ENCODE results near the gene FOXS1. TPM values are rescaled to one million over a fixed set of nuclear protein-coding genes. Genes with fewer than 3 reads are reported as not detected.
"Not testable (repeated sequence)": the region's sequence is repeated elsewhere in the genome, so short reads cannot be mapped to it uniquely, and the experiment has no call there.

FOXS1 gene
- polyA plus RNA-seq, 3 donors from 2014 or later = not detected

GRCh38 chr20:31818376-31818908 is 27.0 kb downstream of the FOXS1 start:
- Mint-ChIP-seq H3K27ac (no peak overlapping the region), H3K36me3 (no peaks in the 10 kb centered on the region), H3K27me3 (ENCODE audit: low read depth in 3 of 3) (peaks cover 2 to 5% (median 4%) of the 10 kb centered on the region in 3 donors), H3K4me3 (no peak overlapping the region), H3K9me3 (no peaks in the 10 kb centered on the region), H3K4me1 (no peaks in the 10 kb centered on the region)
- DNase-seq = no peak

GRCh38 chr20:31817461-31817860 is 27.9 kb downstream of the FOXS1 start:
- H3K36me3 Mint-ChIP-seq = no peaks in the 10 kb centered on the region
- no peaks in the 10 kb centered on the region for H3K4me1 Mint-ChIP-seq
- no peak overlapping the region for H3K4me3 Mint-ChIP-seq
- no peak overlapping the region for H3K27ac Mint-ChIP-seq
- DNase-seq = no peak
- H3K9me3 Mint-ChIP-seq = no peaks in the 10 kb centered on the region
- H3K27me3 Mint-ChIP-seq (ENCODE audit: low read depth in 3 of 3) = peaks cover 0 to 5% (median 2%) of the 10 kb centered on the region in 3 donors

- peaks cover 0 to 4% (median 2%) of the 10 kb centered on the region in 3 donors for H3K27me3 Mint-ChIP-seq (ENCODE audit: low read depth in 3 of 3)
- DNase-seq = no peak
- no peaks in the 10 kb centered on the region for H3K9me3 Mint-ChIP-seq
- no peaks in the 10 kb centered on the region for H3K36me3 Mint-ChIP-seq
- no peak overlapping the region for H3K27ac Mint-ChIP-seq
- no peaks in the 10 kb centered on the region for H3K4me1 Mint-ChIP-seq
- no peak overlapping the region for H3K4me3 Mint-ChIP-seq
Observed at GRCh38 chr20:31816221-31816620, 29.2 kb downstream of the FOXS1 start.

DNA sequence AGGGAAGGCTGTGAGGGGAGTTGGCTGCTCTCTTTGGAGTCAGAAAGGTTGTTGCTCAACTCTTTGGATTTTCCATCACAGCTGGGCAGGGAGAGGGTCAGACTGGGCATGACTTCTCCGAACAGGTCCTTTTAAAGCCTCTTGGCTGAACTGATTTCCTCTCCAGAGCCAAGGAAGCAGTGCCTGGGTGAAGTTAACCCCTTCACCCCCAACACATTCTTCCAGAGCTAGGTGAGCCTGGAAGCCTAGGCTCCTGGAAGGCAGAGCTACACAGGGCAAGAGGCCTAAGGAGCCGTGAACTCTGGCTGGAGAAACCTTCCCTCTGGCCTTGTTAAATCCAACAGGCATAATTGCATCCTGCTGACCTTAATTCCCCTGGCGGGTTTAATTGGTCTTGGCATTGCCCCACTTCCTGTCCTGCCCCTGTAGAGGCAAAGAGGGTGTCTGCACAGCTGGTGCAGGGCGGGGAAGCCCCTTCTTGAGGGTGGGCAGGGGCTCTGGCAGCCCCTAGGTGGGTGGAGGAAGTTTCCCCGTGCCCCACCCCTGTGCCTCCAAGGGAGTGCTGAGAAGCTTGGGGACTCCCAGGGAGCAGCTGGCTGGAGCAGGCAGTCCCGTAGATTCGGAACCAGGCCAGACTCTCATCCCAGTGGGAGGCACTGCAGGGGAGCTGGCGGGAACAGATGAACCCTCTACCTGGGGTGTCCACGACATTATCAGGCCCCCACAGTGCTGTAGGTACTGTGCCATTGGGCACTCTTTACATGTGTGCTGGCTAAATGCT is 29.8 kb downstream of the FOXS1 start:
- Mint-ChIP-seq H3K4me1 (no peaks in the 10 kb centered on the region), H3K4me3 (no peak overlapping the region), H3K27ac (no peak overlapping the region), H3K27me3 (ENCODE audit: low read depth in 3 of 3) (peaks cover 0 to 4% (median under 1%) of the 10 kb centered on the region in 3 donors), H3K9me3 (no peaks in the 10 kb centered on the region), H3K36me3 (no peaks in the 10 kb centered on the region)
- DNase-seq = no peak

DNA sequence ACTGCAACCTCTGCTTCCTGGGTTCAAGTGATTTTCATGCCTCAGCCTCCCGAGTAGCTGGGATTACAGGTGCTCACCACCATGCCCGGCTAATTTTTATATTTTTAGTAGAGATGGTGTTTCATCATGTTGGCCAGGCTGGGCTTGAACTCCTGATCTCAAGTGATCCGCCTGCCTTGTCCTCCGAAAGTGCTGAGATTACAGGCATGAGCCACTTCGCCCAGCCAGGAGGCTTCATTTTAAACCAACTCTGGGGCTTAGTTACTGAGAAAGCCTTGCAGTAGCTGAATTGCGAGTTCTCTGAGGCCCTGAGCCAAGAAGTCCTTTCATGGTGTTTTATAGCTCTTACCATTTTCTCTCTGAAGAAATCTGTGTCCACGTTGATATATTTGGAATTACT is 31.3 kb downstream of the FOXS1 start:
- not testable (repeated sequence) for H3K9me3 Mint-ChIP-seq; H3K4me3 Mint-ChIP-seq; H3K4me1 Mint-ChIP-seq; H3K36me3 Mint-ChIP-seq; H3K27ac Mint-ChIP-seq; DNase-seq; H3K27me3 Mint-ChIP-seq (ENCODE audit: low read depth in 3 of 3)

DNA sequence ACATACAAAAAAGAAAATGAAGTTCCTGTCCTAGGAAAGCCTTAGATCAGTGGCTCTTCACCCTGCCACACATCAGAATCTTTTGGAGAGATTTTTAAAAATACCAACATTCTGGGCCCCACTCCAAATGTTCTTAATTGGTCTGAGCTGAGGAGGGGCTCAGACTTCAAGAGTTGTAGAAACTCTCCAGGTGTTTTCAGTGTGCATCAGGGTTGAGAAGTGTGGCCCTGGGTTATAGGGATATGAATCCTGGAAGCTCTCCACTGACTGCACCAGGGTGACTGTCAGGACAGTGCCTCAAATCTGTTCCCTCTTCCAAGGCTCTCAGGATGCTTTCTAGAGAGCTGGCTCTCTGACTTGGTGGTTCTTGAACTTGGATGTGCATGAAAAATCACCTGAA is 31.8 kb downstream of the FOXS1 start:
- Mint-ChIP-seq H3K36me3 (no peaks in the 10 kb centered on the region), H3K4me1 (no peaks in the 10 kb centered on the region), H3K27me3 (ENCODE audit: low read depth in 3 of 3) (peaks cover 1 to 4% (median 2%) of the 10 kb centered on the region in 3 donors), H3K9me3 (no peaks in the 10 kb centered on the region), H3K4me3 (no peak overlapping the region), H3K27ac (no peak overlapping the region)
- DNase-seq = no peak

DNA sequence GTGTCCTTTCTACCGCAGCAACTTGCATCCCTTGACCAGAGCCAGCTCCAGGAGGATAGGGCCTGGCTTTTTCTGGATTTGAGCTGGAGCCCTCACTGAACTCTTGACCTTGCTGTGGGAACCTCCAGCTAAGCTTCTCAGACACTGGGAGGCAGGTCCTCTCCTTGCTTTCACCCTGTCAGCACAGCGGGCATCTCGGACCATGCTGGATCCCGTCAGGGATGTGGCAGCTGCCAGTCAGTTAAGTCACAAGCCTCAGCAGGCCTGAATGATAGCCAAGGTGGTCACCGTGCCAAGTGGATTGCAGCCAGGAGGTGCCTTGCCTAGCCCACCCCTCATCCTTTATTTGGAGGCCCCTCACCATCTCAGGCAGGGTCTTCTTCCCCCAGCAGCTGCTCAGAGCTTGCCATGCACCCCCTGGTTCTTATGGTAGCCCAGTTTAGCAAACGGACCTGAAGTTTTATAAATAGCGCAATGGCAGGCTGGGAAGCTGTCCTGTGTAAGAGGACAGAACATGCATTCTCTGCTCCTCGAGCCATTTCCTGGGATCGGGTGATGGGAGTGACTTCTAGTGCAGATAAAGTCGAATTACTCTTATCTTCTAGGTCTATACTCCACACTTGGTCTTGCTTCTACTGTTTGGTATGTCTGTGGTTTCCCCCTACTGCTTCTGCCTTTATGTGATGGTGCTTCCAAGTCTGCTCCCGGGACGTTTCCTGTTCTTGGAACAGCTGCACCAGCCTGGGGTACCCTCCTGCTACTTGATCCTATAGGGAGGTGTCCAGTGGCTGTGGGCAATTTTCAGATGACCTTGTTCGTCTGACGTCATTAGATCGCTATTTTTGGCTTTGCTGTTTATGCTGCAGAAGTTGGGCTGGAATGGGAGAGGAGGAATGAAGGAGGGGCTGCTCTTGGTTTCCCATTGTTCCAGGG is 33.3 kb downstream of the FOXS1 start:
- H3K27ac Mint-ChIP-seq = no peak overlapping the region
- H3K27me3 Mint-ChIP-seq (ENCODE audit: low read depth in 3 of 3) = peaks cover 1 to 2% (median 2%) of the 10 kb centered on the region in 3 donors
- no peak overlapping the region for H3K4me3 Mint-ChIP-seq

GRCh38 chr20:31811198-31811597 is 34.2 kb downstream of the FOXS1 start:
- peaks cover 1 to 2% (median 2%) of the 10 kb centered on the region in 3 donors for H3K27me3 Mint-ChIP-seq (ENCODE audit: low read depth in 3 of 3)
- no peak overlapping the region for H3K27ac Mint-ChIP-seq
- no peaks in the 10 kb centered on the region for H3K36me3 Mint-ChIP-seq
- no peak for DNase-seq
- H3K4me1 Mint-ChIP-seq = no peaks in the 10 kb centered on the region
- H3K4me3 Mint-ChIP-seq = no peak overlapping the region
- no peaks in the 10 kb centered on the region for H3K9me3 Mint-ChIP-seq

More for the DNA sequence above, 33.3 kb downstream of the FOXS1 start:
- DNase-seq = no peak
- no peaks in the 10 kb centered on the region for H3K36me3 Mint-ChIP-seq
- H3K4me1 Mint-ChIP-seq = no peaks in the 10 kb centered on the region
- no peaks in the 10 kb centered on the region for H3K9me3 Mint-ChIP-seq

DNA sequence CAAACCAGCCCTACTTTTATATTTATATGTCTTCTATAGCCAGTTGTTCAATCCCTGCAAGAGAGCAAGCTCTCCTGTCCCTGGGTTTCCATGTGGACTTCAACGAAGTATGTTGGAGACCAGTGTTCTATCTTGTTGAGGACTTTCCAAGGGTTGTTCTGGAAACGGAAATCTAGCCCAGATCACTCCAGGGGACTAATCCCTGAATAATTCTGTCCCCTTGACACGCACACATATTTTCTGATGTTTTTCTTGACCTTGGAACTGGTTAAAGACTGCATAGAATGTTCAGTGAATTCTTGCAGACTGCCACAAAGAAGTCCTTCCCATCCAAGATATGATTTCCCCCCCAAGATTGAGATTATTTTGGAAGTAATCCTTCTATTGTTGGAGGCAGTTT is 35.7 kb downstream of the FOXS1 start:
- Mint-ChIP-seq H3K9me3 (no peaks in the 10 kb centered on the region), H3K27me3 (ENCODE audit: low read depth in 3 of 3) (peaks cover 0 to 2% (median 1%) of the 10 kb centered on the region in 3 donors), H3K27ac (no peak overlapping the region), H3K36me3 (no peaks in the 10 kb centered on the region), H3K4me1 (no peaks in the 10 kb centered on the region), H3K4me3 (no peak overlapping the region)
- no peak for DNase-seq

- Mint-ChIP-seq H3K9me3 (no peaks in the 10 kb centered on the region), H3K27me3 (ENCODE audit: low read depth in 3 of 3) (peaks cover 1 to 2% (median 1%) of the 10 kb centered on the region in 3 donors), H3K27ac (no peak overlapping the region), H3K4me3 (no peak overlapping the region), H3K36me3 (no peaks in the 10 kb centered on the region), H3K4me1 (peaks cover 2 to 8% of the 10 kb centered on the region in 2 donors)
- no peak for DNase-seq
Observed at GRCh38 chr20:31808481-31808880, 36.9 kb downstream of the FOXS1 start.

- DNase-seq = no peak
- Mint-ChIP-seq H3K4me3 (no peak overlapping the region), H3K4me1 (peaks cover 5 to 11% of the 10 kb centered on the region in 2 donors), H3K27me3 (ENCODE audit: low read depth in 3 of 3) (peaks cover 1 to 2% (median 1%) of the 10 kb centered on the region in 3 donors), H3K36me3 (no peaks in the 10 kb centered on the region), H3K27ac (no peak overlapping the region), H3K9me3 (no peaks in the 10 kb centered on the region)
Observed at GRCh38 chr20:31806564-31807355, 38.6 kb downstream of the FOXS1 start.

DNA sequence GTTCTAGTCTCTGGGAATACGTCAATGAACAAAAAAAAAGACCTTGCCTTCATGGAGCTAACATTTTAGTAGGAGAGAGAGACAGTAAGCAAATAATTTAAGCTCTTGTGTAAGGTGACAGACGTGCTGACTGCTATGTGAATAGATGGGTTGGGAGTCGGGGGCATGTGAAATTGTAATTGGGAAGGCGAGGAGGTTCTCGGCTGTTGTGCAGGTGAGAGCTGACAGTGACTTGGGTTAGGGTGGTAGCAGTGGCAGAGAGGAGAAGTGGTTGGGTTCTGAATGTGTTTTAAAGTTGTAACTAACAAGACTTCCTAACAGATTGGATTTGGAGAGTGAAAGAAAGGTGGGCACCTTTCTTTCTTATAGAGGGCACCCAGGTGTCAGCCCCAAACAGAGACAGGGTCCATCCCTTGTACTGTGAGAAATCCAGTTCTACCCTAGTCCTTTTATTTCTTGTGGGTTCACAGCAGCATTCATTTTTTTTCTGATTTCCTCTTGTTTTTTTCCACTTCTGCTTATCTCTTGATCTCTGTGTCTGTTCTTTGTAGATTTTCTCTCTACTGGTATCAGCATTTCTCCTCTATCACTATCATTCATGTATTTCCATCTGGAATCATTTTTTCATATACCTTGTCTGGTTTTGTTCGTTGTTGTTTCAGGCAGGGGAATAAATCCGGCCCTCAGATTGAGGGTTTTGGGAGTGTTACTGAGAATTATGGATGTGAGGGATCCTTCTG is 41.7 kb downstream of the FOXS1 start:
- H3K4me1 Mint-ChIP-seq = peaks cover 5 to 11% of the 10 kb centered on the region in 2 donors
- DNase-seq = no peak
- H3K9me3 Mint-ChIP-seq = no peaks in the 10 kb centered on the region

DNA sequence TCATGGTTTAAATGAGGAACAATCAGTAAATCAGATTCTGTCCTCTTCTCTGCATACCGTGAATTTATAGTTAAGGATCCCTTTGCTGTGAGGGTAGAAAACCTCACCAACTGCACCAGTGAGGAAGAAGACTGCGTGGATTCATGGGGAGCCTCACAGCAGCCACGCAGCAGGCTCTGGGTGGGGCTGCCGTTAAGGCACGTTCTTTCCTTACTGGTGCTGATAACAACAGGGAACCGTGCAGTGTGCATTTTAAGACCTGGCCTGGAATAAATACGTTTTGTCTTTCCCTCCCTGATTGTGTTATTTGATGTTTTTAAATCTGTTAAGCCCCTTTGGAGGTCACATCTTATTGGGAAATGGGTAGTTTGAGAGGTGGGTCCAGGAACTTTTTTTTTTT is 43.9 kb downstream of the FOXS1 start:
- peaks cover 0 to 1% (median 0%) of the 10 kb centered on the region in 3 donors for H3K27me3 Mint-ChIP-seq (ENCODE audit: low read depth in 3 of 3)
- no peak for DNase-seq
- H3K9me3 Mint-ChIP-seq = no peaks in the 10 kb centered on the region
- no peak overlapping the region for H3K27ac Mint-ChIP-seq
- H3K36me3 Mint-ChIP-seq = no peaks in the 10 kb centered on the region
- no peak overlapping the region for H3K4me3 Mint-ChIP-seq
- peaks cover 5 to 11% of the 10 kb centered on the region in 2 donors for H3K4me1 Mint-ChIP-seq

More for the DNA sequence above, 41.7 kb downstream of the FOXS1 start:
- H3K36me3 Mint-ChIP-seq = no peaks in the 10 kb centered on the region
- peak overlapping the region in 1 of 6 donors; percentile 13 for H3K27ac Mint-ChIP-seq
- no peak overlapping the region for H3K4me3 Mint-ChIP-seq
- peaks cover 0 to 1% (median 0%) of the 10 kb centered on the region in 3 donors for H3K27me3 Mint-ChIP-seq (ENCODE audit: low read depth in 3 of 3)

Measured in immature natural killer cell (primary cell).